GM23338 (cell line): ENCODE results near the gene FAM47E. TPM values are rescaled to one million over a fixed set of nuclear protein-coding genes. Genes with fewer than 3 reads are reported as not detected.

Experiments
- ATAC-seq: fragments of 200-7000 bp; cut with Tn5 transposase; 3 replicates; pipeline ENCODE4 v1.9.1; 2020
- DNase-seq: peaks from one replicate; pipeline ENCODE4 v3.0.0-alpha.2; 2015; ENCODE audit warnings: low spot score
- H2AFZ ChIP-seq: fragments of 200-600 bp; sonication (generic); 2 replicates; pipeline ENCODE4 v1.8.0; 2016; ENCODE audit warnings: antibody characterized with exemption, mild to moderate bottlenecking, moderate library complexity
- H3F3A ChIP-seq: fragments of 200-600 bp; sonication (generic); replicated peaks from 2 replicates; pipeline ENCODE4 v1.8.0; 2017; ENCODE audit warnings: antibody characterized with exemption, mixed run types, low read depth
- H3K27ac ChIP-seq: fragments of 200-600 bp; sonication (generic); 2 replicates; pipeline ENCODE4 v1.6.1; 2016; ENCODE audit warnings: low read depth
- H3K27me3 ChIP-seq: fragments of 200-600 bp; sonication (generic); 2 replicates; pipeline ENCODE4 v1.8.0; 2016; ENCODE audit warnings: mild to moderate bottlenecking, mixed run types, moderate library complexity; ENCODE audit not compliant: insufficient read depth
- H3K36me3 ChIP-seq: fragments of 200-600 bp; sonication (generic); 2 replicates; pipeline ENCODE4 v1.8.0; 2016; ENCODE audit warnings: mild to moderate bottlenecking; ENCODE audit not compliant: insufficient read depth
- H3K4me1 ChIP-seq: fragments of 200-600 bp; sonication (generic); 2 replicates; pipeline ENCODE4 v1.8.0; 2016; ENCODE audit warnings: mild to moderate bottlenecking, moderate library complexity; ENCODE audit not compliant: insufficient read depth
- H3K4me2 ChIP-seq: fragments of 200-600 bp; sonication (generic); 2 replicates; pipeline ENCODE4 v1.7.1; 2017; ENCODE audit warnings: mixed run types
- H3K4me3 ChIP-seq: fragments of 200-600 bp; sonication (generic); 2 replicates; pipeline ENCODE4 v1.6.1; 2016; ENCODE audit warnings: mixed run types
- H3K79me2 ChIP-seq: fragments of 200-600 bp; sonication (generic); replicated peaks from 2 replicates; pipeline ENCODE4 v1.8.0; 2017; ENCODE audit warnings: mild to moderate bottlenecking; ENCODE audit not compliant: insufficient read depth
- H3K9me2 ChIP-seq: fragments of 200-600 bp; sonication (generic); 2 replicates; pipeline ENCODE4 v1.8.0; 2017; ENCODE audit not compliant: insufficient read depth
- H4K20me1 ChIP-seq: fragments of 200-600 bp; sonication (generic); replicated peaks from 2 replicates; pipeline ENCODE4 v1.8.0; 2017; ENCODE audit warnings: mild to moderate bottlenecking; ENCODE audit not compliant: insufficient read depth
- H3K27ac Mint-ChIP-seq: 2 replicates; pipeline ENCODE4 v1.8.0; 2020; ENCODE audit warnings: inconsistent platforms, mild to moderate bottlenecking, moderate library complexity, mixed read lengths
- H3K27me3 Mint-ChIP-seq: 3 replicates; pipeline ENCODE4 v1.8.0; 2022; ENCODE audit warnings: low read depth, mild to moderate bottlenecking, moderate library complexity, mixed read lengths, inconsistent platforms; ENCODE audit not compliant: insufficient read depth, poor library complexity
- H3K36me3 Mint-ChIP-seq: 3 replicates; pipeline ENCODE4 v1.8.0; 2021; ENCODE audit warnings: low read depth, mild to moderate bottlenecking, inconsistent platforms, moderate library complexity, mixed read lengths
- H3K4me1 Mint-ChIP-seq: 3 replicates; pipeline ENCODE4 v1.8.0; 2020; ENCODE audit warnings: mild to moderate bottlenecking, inconsistent platforms, mixed read lengths
- H3K4me3 Mint-ChIP-seq: 3 replicates; pipeline ENCODE4 v1.8.0; 2021; ENCODE audit warnings: moderate library complexity, mild to moderate bottlenecking, inconsistent platforms, mixed read lengths
- H3K9me3 Mint-ChIP-seq: 3 replicates; pipeline ENCODE4 v1.8.0; 2020; ENCODE audit warnings: moderate library complexity, mild to moderate bottlenecking, inconsistent platforms, mixed read lengths
- EZH2 ChIP-seq: fragments of 200-600 bp; sonication (generic); IDR thresholded peaks from one replicate; pipeline ENCODE4 v1.8.0; 2017; ENCODE audit warnings: antibody characterized with exemption, mild to moderate bottlenecking, low read depth; ENCODE audit not compliant: unreplicated experiment
- JUNB ChIP-seq: IDR thresholded peaks from one replicate; pipeline ENCODE4 v1.6.1; 2016; ENCODE audit warnings: antibody characterized with exemption; ENCODE audit not compliant: unreplicated experiment
- NANOG ChIP-seq: IDR thresholded peaks from 2 replicates; pipeline ENCODE4 v1.6.1; 2016; ENCODE audit warnings: antibody characterized with exemption, borderline replicate concordance
- POLR2AphosphoS5 ChIP-seq: IDR thresholded peaks from 2 replicates; pipeline ENCODE4 v1.6.1; 2016; ENCODE audit warnings: antibody characterized with exemption, low read depth
- ZNF331 ChIP-seq: fragments of 250-450 bp; sonication (Bioruptor Pico); IDR thresholded peaks from 2 replicates; pipeline ENCODE4 v1.5.0; 2020; ENCODE audit warnings: low read depth, mild to moderate bottlenecking, moderate library complexity
- polyA plus RNA-seq: library from polyadenylated mRNA; unstranded; fragments of >200 nt; fragmentation: Nextera tagmentation; extraction: Ambion mirVana; gene quantifications from 2 replicates; pipeline ENCODE4 v1.2.1, GENCODE V29; 2016
- total RNA-seq: library from RNA; depleted of rRNA; stranded (reverse); fragments of >200 nt; shearing (Covaris generic); gene quantifications from 2 replicates; pipeline ENCODE4 v1.2.3, GENCODE V29; 2014
- TF ChIP-seq, protein P1 (sequence below): IDR thresholded peaks from 2 replicates; pipeline ENCODE4 v1.6.1; 2016; ENCODE audit warnings: antibody characterized with exemption
- TF ChIP-seq, protein P2 (sequence below): IDR thresholded peaks from one replicate; pipeline ENCODE4 v1.6.1; 2018; ENCODE audit warnings: antibody characterized with exemption; ENCODE audit not compliant: unreplicated experiment
- TF ChIP-seq, protein P3 (sequence below): fragments of 250-450 bp; sonication (Bioruptor Pico); IDR thresholded peaks from 2 replicates; pipeline ENCODE4 v1.5.0; 2020; ENCODE audit warnings: mild to moderate bottlenecking, moderate library complexity

FAM47E gene
- total and polyA plus RNA-seq, 2 experiments from 2014 or later, result 0.66 to 2.3 TPM

DNA sequence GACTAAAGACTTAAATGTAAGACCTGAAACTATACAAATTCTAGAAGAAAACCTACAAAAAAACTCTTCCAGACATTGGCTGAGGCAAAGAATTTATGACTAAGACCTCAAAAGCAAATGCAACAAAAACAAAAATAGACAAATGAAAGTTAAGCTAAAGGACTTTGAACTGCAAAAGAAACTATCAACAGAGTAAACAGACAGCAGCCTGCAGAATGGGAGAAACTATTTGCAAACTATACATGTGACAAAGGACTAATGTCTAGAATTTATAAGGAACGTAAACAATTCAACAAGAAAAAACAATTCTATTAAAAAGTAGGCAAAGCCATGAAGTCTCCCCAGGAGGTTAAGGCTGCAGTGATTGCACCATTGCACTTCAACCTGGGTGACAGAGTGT lies 9.1 kb downstream of the FAM47E start (continued):
- TF ChIP-seq POLR2AphosphoS5 (no peak), EZH2 (no peak), ZNF331 (CRISPR knock-in tag) (no peak), JUNB (no peak), NANOG (no peak)
- TF ChIP-seq, protein P1, sequence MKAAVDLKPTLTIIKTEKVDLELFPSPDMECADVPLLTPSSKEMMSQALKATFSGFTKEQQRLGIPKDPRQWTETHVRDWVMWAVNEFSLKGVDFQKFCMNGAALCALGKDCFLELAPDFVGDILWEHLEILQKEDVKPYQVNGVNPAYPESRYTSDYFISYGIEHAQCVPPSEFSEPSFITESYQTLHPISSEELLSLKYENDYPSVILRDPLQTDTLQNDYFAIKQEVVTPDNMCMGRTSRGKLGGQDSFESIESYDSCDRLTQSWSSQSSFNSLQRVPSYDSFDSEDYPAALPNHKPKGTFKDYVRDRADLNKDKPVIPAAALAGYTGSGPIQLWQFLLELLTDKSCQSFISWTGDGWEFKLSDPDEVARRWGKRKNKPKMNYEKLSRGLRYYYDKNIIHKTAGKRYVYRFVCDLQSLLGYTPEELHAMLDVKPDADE, result no peak
- TF ChIP-seq, protein P2, sequence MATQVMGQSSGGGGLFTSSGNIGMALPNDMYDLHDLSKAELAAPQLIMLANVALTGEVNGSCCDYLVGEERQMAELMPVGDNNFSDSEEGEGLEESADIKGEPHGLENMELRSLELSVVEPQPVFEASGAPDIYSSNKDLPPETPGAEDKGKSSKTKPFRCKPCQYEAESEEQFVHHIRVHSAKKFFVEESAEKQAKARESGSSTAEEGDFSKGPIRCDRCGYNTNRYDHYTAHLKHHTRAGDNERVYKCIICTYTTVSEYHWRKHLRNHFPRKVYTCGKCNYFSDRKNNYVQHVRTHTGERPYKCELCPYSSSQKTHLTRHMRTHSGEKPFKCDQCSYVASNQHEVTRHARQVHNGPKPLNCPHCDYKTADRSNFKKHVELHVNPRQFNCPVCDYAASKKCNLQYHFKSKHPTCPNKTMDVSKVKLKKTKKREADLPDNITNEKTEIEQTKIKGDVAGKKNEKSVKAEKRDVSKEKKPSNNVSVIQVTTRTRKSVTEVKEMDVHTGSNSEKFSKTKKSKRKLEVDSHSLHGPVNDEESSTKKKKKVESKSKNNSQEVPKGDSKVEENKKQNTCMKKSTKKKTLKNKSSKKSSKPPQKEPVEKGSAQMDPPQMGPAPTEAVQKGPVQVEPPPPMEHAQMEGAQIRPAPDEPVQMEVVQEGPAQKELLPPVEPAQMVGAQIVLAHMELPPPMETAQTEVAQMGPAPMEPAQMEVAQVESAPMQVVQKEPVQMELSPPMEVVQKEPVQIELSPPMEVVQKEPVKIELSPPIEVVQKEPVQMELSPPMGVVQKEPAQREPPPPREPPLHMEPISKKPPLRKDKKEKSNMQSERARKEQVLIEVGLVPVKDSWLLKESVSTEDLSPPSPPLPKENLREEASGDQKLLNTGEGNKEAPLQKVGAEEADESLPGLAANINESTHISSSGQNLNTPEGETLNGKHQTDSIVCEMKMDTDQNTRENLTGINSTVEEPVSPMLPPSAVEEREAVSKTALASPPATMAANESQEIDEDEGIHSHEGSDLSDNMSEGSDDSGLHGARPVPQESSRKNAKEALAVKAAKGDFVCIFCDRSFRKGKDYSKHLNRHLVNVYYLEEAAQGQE, result no peak

- no peak overlapping the region for H3K4me2 ChIP-seq
- ATAC-seq, result no peak
- peaks cover 28% of the 10 kb centered on the region for H3K9me2 ChIP-seq
- DNase-seq, result no peak
- H3K79me2 ChIP-seq, result no peaks in the 10 kb centered on the region
- H3K36me3 ChIP-seq, result no peaks in the 10 kb centered on the region
- H3F3A ChIP-seq, result no peaks in the 10 kb centered on the region
- Mint-ChIP-seq H3K4me3 (no peak overlapping the region), H3K27me3 (peaks cover 6% of the 10 kb centered on the region), H3K36me3 (no peaks in the 10 kb centered on the region; the same call in 2 of the 3 replicates), H3K4me1 (peaks cover 4% of the 10 kb centered on the region; the same call in 2 of the 3 replicates), H3K27ac (no peak overlapping the region), H3K9me3 (no peaks in the 10 kb centered on the region)
- H3K4me1 ChIP-seq, result 0 out of 2 replicates have a peak, but pooled peaks cover 4% of the 10 kb centered on the region
- H3K27me3 ChIP-seq, result no peaks in the 10 kb centered on the region
- no peak overlapping the region for H3K27ac ChIP-seq
- no peak overlapping the region for H2AFZ ChIP-seq
- TF ChIP-seq, protein P2, result no peak
- TF ChIP-seq, protein P3, sequence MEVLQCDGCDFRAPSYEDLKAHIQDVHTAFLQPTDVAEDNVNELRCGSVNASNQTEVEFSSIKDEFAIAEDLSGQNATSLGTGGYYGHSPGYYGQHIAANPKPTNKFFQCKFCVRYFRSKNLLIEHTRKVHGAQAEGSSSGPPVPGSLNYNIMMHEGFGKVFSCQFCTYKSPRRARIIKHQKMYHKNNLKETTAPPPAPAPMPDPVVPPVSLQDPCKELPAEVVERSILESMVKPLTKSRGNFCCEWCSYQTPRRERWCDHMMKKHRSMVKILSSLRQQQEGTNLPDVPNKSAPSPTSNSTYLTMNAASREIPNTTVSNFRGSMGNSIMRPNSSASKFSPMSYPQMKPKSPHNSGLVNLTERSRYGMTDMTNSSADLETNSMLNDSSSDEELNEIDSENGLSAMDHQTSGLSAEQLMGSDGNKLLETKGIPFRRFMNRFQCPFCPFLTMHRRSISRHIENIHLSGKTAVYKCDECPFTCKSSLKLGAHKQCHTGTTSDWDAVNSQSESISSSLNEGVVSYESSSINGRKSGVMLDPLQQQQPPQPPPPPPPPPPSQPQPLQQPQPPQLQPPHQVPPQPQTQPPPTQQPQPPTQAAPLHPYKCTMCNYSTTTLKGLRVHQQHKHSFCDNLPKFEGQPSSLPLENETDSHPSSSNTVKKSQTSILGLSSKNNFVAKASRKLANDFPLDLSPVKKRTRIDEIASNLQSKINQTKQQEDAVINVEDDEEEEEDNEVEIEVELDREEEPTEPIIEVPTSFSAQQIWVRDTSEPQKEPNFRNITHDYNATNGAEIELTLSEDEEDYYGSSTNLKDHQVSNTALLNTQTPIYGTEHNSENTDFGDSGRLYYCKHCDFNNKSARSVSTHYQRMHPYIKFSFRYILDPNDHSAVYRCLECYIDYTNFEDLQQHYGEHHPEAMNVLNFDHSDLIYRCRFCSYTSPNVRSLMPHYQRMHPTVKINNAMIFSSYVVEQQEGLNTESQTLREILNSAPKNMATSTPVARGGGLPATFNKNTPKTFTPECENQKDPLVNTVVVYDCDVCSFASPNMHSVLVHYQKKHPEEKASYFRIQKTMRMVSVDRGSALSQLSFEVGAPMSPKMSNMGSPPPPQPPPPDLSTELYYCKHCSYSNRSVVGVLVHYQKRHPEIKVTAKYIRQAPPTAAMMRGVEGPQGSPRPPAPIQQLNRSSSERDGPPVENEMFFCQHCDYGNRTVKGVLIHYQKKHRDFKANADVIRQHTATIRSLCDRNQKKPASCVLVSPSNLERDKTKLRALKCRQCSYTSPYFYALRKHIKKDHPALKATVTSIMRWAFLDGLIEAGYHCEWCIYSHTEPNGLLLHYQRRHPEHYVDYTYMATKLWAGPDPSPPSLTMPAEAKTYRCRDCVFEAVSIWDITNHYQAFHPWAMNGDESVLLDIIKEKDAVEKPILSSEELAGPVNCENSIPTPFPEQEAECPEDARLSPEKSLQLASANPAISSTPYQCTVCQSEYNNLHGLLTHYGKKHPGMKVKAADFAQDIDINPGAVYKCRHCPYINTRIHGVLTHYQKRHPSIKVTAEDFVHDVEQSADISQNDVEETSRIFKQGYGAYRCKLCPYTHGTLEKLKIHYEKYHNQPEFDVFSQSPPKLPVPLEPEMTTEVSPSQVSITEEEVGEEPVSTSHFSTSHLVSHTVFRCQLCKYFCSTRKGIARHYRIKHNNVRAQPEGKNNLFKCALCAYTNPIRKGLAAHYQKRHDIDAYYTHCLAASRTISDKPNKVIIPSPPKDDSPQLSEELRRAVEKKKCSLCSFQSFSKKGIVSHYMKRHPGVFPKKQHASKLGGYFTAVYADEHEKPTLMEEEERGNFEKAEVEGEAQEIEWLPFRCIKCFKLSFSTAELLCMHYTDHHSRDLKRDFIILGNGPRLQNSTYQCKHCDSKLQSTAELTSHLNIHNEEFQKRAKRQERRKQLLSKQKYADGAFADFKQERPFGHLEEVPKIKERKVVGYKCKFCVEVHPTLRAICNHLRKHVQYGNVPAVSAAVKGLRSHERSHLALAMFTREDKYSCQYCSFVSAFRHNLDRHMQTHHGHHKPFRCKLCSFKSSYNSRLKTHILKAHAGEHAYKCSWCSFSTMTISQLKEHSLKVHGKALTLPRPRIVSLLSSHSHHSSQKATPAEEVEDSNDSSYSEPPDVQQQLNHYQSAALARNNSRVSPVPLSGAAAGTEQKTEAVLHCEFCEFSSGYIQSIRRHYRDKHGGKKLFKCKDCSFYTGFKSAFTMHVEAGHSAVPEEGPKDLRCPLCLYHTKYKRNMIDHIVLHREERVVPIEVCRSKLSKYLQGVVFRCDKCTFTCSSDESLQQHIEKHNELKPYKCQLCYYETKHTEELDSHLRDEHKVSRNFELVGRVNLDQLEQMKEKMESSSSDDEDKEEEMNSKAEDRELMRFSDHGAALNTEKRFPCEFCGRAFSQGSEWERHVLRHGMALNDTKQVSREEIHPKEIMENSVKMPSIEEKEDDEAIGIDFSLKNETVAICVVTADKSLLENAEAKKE (CRISPR knock-in tag), result no peak
- TF ChIP-seq POLR2AphosphoS5, result no peak
- no peak for TF ChIP-seq NANOG
- H3K4me3 ChIP-seq, result no peak overlapping the region
- H4K20me1 ChIP-seq, result no peaks in the 10 kb centered on the region
Measured at GRCh38 chr4:76265631-76266218, 14.2 kb downstream of the FAM47E start.
